RPMI8226 (cell line): Measurements from ENCODE around the gene MRPL12.

Source experiments
- DNase-seq: peaks from one replicate; pipeline ENCODE4 v3.0.0-alpha.2; 2015

The MRPL12 gene

DNA sequence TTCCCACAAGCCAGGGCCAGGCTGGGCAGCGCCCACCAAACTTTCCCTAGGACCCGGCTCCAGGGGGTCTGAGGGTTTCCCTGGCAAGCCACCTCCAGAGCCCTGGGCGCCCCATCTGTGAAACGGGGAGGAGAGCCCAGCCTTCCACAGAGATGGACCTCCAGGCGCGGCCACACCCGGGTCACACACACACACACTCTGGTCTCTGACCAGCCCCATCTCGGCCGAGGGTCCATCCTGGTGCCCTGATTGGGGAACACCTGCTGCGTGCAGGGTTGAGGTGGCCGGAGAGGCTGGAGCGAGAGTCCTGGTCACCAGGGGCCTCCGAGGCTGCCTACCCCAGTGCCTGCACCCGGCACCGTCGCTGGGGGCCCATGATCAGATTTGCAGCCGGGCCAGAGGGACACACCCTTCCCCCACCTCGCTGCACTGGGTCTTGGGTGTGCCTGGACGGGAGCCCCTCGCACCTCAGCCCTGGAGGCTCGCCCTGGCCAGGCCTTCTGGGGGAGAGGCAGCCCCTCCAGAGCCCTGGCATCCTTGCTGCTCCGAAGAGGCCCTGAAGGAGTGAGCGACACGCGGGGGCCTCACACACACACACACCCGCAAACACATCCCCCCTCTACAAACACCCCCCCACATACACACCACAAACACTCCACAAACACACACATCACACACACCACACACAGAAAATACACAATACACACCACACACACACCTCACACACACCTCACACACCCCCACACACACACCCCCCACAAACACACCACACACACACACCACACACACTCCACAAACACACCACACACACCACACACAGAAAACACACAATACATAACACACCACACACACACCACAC lies 38.7 kb downstream of the MRPL12 start:
- DNase-seq, result no peak
